Esophagus squamous epithelium (tissue), 5 donors: ENCODE measurements around the gene MAFF. TPM values are rescaled to one million over a fixed set of nuclear protein-coding genes. Genes with fewer than 3 reads are reported as not detected.

Experiments
- DNase-seq: peaks from one replicate; lab custom pipeline; 2025; lab: John Stamatoyannopoulos, UW
- H3K27ac ChIP-seq, 4 donors: fragments of 200-600 bp; sonication (generic); one replicate each; pipeline ENCODE4 v1.5.1; 2016 to 2019; ENCODE audit warnings: mild to moderate bottlenecking in 1 of 4
- H3K27me3 ChIP-seq, 4 donors: fragments of 200-600 bp; sonication (generic); 1 replicate in 3 of 4; 2 replicates in 1 of 4; pipeline versions ENCODE4 v1.5.1 to v1.6.0; 2017 to 2021; ENCODE audit warnings: antibody characterized with exemption in 1 of 4
- H3K36me3 ChIP-seq, 3 donors: fragments of 200-600 bp; sonication (generic); one replicate each; pipeline ENCODE4 v1.5.1; 2016 to 2019
- H3K4me1 ChIP-seq, 3 donors: fragments of 200-600 bp; sonication (generic); one replicate each; pipeline ENCODE4 v1.5.1; 2017 to 2019
- H3K4me3 ChIP-seq, 4 donors: fragments of 200-600 bp; sonication (generic); 1 replicate in 3 of 4; 2 replicates in 1 of 4; pipeline ENCODE4 v1.5.1; 2016 to 2019; ENCODE audit warnings: mild to moderate bottlenecking in 2 of 4, moderate library complexity in 1 of 4
- H3K9me3 ChIP-seq, 3 donors: fragments of 200-600 bp; sonication (generic); one replicate each; pipeline ENCODE4 v1.5.1; 2016 to 2019
- CTCF ChIP-seq, 6 experiments: fragments of 450-650 bp in 4 of 6; fragments of 200-600 bp in 2 of 6; sonication (generic) in 2 of 6; IDR thresholded peaks; one replicate each; pipeline ENCODE4 v1.5.1; 2016 to 2019; ENCODE audit warnings: antibody characterized with exemption in 6 of 6, mild to moderate bottlenecking in 4 of 6, moderate library complexity in 4 of 6
- POLR2A ChIP-seq, 4 donors: fragments of 450-650 bp; IDR thresholded peaks; one replicate each; pipeline ENCODE4 v1.6.1; 2017; ENCODE audit warnings: antibody characterized with exemption in 4 of 4, mild to moderate bottlenecking in 4 of 4, moderate library complexity in 3 of 4
- WGBS, 2 donors: methylation state at CpG; one replicate each; pipeline ENCODE4 v1.1.5; 2018; 5-methylcytosine and 5-hydroxymethylcytosine counted together
- intact Hi-C: fragments of 100-400 bp; cut with DNase I; formaldehyde crosslinking; loops from one replicate; pipeline ENCODE4 v1.15.0; 2022
- total RNA-seq, 4 donors: library from RNA; depleted of rRNA; stranded (reverse); fragments of >200 nt; gene quantifications; one replicate each; pipeline ENCODE4 v1.1.0, GENCODE V29; 2016
- donor health status: DM: yes; HTN: yes; CAD: no.

The MAFF gene
- total RNA-seq, 4 donors from 2014 or later = 19.4 to 51.6 (median 40.5) TPM

DNA sequence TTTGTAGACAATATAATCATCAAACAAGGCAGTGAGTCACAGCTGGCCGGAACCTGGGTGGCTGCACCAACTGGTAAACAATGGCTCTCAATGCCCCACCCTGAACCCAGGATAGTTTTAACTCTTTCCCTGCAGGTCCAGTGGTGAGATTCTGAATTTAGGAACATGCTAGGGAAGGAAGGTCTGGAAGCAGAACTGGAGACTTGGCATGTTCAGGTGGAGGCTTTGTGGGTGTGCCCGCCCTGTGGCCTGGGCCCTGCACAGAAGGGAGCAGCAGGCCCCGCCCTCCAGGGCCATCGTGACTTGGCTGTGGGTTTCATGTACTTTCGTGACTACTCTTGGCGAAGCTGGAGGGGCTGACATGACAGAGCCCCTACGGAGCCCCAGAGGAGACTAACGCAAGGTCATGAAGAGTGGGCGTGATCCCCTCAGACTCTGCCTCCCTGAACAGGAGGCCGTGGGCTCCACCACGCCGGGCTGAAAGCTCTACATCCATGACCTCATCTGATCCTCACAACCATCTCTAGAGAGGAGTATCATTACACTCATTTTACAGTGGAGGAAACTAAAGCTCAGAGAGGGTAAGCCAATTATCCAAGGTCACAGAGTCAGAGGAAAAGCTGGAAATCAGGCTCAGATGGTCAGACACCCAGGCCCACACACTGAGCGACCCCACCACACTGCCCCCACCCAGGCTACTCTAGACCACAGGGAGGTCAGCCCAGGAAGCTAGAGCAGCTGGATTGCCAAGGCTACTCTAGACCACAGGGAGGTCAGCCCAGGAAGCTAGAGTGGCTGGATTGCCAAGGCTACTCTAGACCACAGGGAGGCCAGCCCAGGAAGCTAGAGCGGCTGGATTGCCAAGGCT lies 27.3 kb downstream of the MAFF start:
- H3K27me3 ChIP-seq = no peaks in the 10 kb centered on the region
- no peak for DNase-seq
- H3K9me3 ChIP-seq = no peaks in the 10 kb centered on the region
- peaks cover 24 to 52% (median 27%) of the 10 kb centered on the region in 3 donors for H3K4me1 ChIP-seq
- H3K36me3 ChIP-seq = peaks cover 7 to 84% (median 14%) of the 10 kb centered on the region in 3 donors
- peak overlapping the region in 1 of 4 donors; percentile 0 for H3K4me3 ChIP-seq
- WGBS, 2 donors = 39 to 42% methylated on average over 3 to 5 of the region's 14 CpGs
- H3K27ac ChIP-seq = peak overlapping the region; percentile 87 to 93 (median 89)
- TF ChIP-seq CTCF (IDR thresholded peaks at IDR 0.05) (peak in 1 of 6 experiments; percentile 12), POLR2A (IDR thresholded peaks at IDR 0.05) (no peak)
- intact Hi-C loops = loop anchor here (10.0 kb wide), 1 partner anchor 124 kb away; no protein-coding TSS in a partner anchor

DNA sequence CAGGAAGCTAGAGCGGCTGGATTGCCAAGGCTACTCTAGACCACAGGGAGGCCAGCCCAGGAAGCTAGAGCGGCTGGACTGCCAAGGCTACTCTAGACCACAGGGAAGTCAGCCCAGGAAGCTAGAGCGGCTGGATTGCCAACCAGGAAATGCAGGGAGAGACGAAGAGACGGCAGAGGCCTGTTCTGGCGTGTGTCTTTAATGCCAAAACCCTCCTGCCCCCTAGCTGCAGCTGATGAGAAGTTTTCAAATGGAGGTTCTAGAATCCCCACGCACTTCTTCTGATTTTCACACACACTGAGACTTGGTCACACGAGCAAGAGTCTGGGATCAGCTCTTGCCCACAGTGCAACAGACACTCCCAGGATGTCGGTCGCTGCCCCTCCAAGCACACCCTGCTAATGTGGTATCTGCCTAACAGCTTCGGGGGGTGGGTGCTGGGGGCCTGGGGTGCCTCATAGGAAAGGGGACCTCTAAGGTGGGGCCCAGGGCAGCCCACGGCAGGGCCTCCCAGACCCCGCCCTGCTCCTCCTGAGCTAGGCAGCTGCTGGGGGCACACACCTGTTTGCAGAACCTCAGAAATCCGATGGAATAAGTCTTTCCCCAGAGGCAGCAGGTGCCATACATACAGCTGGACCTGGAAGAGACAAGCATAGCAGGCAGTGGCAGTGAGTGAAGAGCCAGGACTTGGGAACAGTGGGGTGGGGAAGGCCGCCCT lies 28.5 kb downstream of the MAFF start:
- peaks cover 6 to 84% (median 8%) of the 10 kb centered on the region in 3 donors for H3K36me3 ChIP-seq
- intact Hi-C loops = no loop called here
- H3K27ac ChIP-seq = peak overlapping the region; percentile 55 to 82 (median 68)
- TF ChIP-seq CTCF (IDR thresholded peaks at IDR 0.05) = peak; percentile 24 to 87 (median 72)
- TF ChIP-seq POLR2A (IDR thresholded peaks at IDR 0.05) = no peak
- no peaks in the 10 kb centered on the region for H3K27me3 ChIP-seq
- peaks cover 24 to 56% (median 27%) of the 10 kb centered on the region in 3 donors for H3K4me1 ChIP-seq
- H3K9me3 ChIP-seq = no peaks in the 10 kb centered on the region
- WGBS, 2 donors = 19% methylated on average over 5 of the region's 15 CpGs; no CpG with 5 or more reads in 1 of the 2 donors
- DNase-seq = no peak
- no peak overlapping the region for H3K4me3 ChIP-seq

GRCh38 chr22:38230916-38231315 lies 29.1 kb downstream of the MAFF start:
- intact Hi-C loops = no loop called here
- no peak for TF ChIP-seq CTCF (IDR thresholded peaks at IDR 0.05)
- TF ChIP-seq POLR2A (IDR thresholded peaks at IDR 0.05) = no peak
- H3K4me1 ChIP-seq = peaks cover 24 to 58% (median 27%) of the 10 kb centered on the region in 3 donors

DNA sequence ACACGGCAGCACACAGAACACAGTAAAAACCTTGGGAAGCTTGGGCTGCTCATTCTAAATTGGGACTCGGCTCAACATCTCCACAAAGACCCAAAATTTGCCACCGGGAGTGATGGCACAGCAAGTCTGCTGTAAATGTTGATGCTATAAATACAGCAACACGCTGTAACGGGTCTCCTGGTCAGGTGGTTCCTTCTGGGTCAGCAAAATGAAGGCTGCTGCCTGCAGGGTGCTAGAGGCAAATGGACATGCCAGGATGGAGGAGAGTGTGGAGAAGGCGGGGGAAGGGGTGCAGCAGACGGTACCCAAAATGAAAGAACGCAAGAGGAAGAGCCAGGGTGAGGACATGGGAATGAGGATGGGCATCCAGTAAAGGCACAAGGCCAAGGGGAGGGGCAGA lies 30.4 kb downstream of the MAFF start:
- no peak overlapping the region for H3K4me3 ChIP-seq
- peaks cover 28 to 71% (median 37%) of the 10 kb centered on the region in 3 donors for H3K4me1 ChIP-seq
- no peaks in the 10 kb centered on the region for H3K27me3 ChIP-seq
- TF ChIP-seq POLR2A (IDR thresholded peaks at IDR 0.05) = no peak
- no peak for TF ChIP-seq CTCF (IDR thresholded peaks at IDR 0.05)
- WGBS, 2 donors = 66 to 72% methylated on average over 8 of the region's 8 CpGs
- H3K36me3 ChIP-seq = peaks cover 3 to 83% (median 6%) of the 10 kb centered on the region in 3 donors
- no peak overlapping the region for H3K27ac ChIP-seq
- no peaks in the 10 kb centered on the region for H3K9me3 ChIP-seq
- no peak for DNase-seq
- intact Hi-C loops = no loop called here

More at GRCh38 chr22:38230916-38231315, 29.1 kb downstream of the MAFF start:
- no peak overlapping the region for H3K4me3 ChIP-seq
- no peak for DNase-seq
- peaks cover 6 to 84% (median 8%) of the 10 kb centered on the region in 3 donors for H3K36me3 ChIP-seq
- H3K27ac ChIP-seq = peak overlapping the region; percentile 55 to 82 (median 68)
- H3K9me3 ChIP-seq = no peaks in the 10 kb centered on the region
- 71 to 84% methylated on average over 9 of the region's 9 CpGs for WGBS, 2 donors
- no peaks in the 10 kb centered on the region for H3K27me3 ChIP-seq
